DMS53 treated with DMSO at 0.1 percent for 48 hours (cell line): ENCODE data around the gene GATB.
"Not testable (repeated sequence)": the region's sequence is repeated elsewhere in the genome, so short reads cannot be mapped to it uniquely, and the experiment has no call there.

Experiments
- DNase-seq: peaks from one replicate; lab custom pipeline; 2025; ENCODE audit not compliant: unreplicated experiment; lab: John Stamatoyannopoulos, UW

Gene GATB

DNA sequence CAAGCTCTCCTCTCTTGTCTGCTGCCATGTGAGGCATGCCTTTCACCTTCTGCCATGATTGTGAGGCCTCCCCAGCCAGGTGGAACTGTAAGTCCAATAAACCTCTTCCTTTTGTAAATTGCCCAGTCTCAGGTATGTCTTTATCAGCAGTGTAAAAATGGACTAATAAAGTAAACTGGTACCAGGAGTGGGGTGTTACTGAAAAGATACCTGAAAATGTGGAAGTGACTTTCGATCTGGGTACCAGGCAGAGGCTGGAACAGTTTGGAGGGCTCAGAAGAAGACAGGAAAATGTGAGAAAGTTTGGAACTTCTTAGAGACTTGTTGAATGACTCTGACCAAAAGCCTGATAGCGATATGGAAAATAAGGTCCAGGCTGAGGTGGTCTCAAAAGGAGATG lies 24.0 kb downstream of the GATB start:
- DNase-seq, result not testable (repeated sequence)

GRCh38 chr4:151736361-151736760 lies 24.4 kb downstream of the GATB start:
- no peak for DNase-seq

DNA sequence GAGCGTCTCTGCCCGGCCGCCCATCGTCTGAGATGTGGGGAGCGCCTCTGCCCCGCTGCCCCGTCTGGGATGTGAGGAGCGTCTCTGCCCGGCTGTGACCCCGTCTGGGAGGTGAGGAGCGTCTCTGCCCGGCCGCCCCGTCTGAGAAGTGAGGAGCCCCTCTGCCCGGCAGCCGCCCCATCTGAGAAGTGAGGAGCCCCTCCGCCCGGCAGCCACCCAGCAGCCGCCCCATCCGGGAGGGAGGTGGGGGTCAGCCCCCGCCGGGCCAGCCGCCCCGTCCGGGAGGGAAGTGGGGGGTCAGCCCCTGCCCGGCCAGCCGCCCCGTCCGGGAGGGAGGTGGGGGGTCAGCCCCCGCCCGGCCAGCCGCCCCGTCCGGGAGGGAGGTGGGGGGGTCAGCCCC lies 29.1 kb downstream of the GATB start:
- DNase-seq, result not testable (repeated sequence)

DNA sequence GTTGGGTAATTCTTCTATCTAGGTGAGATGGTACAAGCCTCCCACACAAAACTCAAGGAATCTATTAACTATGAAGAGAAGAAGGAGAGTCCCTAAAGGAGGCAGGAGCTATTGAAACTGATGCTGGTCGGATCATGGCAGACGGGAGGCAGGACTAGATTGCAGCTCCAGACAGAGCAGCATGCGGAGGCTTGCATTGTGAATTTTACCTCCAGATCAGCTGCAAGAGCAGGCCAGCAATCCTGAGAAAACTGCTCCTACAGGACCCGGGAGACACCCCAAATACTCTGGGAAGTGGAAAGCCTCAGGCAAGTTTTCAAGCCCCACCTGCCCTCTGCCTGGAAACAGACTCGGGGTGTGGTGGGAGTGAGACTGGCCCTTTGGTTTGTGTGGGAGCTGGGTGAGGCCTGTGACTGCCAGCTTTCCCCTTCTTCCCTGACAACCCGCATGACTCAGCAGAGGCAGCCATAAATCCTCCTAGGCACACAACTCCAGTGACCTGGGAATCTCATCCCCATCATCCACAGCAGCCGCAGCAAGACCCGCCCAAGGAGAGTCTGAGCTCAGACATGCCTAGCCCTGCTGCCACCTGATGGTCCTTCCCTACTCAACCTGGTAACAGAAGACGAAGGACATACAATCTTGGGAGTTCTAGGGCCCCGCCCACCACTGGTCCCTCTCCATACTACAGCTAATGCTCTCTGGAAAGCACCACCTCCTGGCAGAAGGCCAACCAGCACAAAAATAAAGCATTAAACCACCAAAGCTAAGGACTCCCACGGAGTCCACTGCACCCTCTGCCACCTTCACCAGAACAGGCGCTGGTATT lies 30.9 kb downstream of the GATB start:
- DNase-seq, result no peak

DNA sequence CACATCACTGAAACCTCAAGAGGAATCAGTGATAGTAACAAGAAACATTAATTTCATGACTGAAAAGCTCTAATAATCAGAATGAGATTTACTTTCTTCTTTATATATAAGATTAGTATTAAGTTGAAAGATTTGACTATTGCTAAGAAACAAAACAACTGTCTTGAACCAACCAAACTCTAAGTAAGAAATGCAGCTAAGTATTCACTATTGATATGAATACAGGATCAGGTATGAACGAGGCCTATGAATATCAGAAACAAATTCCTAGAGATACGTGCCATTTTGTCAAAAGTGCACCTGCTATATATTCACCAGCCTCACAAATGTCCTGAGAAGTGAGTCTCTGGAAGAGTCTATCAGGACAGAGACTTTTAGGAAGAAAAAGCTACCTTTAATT lies 32.1 kb downstream of the GATB start:
- DNase-seq, result no peak

DNA sequence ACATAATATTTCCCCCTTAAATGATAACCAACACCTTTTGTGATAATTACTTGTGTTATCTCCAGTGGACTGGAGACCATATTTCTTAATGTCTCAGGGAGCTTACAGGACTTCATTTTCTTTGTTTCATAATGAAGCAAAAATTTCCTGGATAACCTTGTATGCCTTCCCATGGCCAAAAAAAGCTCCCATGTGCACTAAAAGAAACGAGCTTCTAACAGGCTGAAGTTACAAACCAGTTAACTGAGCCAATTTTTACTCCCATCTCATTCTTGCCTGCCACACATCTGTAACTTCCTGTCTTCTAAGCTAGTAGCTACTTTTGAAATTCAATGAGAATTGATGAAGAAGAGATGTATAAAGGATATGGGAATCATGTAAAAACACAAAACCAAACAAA lies 32.8 kb downstream of the GATB start:
- no peak for DNase-seq

GRCh38 chr4:151727365-151727764 lies 33.4 kb downstream of the GATB start:
- DNase-seq, result no peak

- no peak for DNase-seq
These were observed 35.7 kb downstream of the GATB start for GRCh38 chr4:151725087-151725486.

GRCh38 chr4:151721916-151722315 lies 38.9 kb downstream of the GATB start:
- DNase-seq, result no peak

- no peak for DNase-seq
These were observed 39.3 kb downstream of the GATB start for GRCh38 chr4:151721466-151721865.

GRCh38 chr4:151719956-151720334 lies 40.9 kb downstream of the GATB start:
- DNase-seq, result no peak

- DNase-seq, result no peak
These were observed 41.5 kb downstream of the GATB start for GRCh38 chr4:151718984-151719955.

DNA sequence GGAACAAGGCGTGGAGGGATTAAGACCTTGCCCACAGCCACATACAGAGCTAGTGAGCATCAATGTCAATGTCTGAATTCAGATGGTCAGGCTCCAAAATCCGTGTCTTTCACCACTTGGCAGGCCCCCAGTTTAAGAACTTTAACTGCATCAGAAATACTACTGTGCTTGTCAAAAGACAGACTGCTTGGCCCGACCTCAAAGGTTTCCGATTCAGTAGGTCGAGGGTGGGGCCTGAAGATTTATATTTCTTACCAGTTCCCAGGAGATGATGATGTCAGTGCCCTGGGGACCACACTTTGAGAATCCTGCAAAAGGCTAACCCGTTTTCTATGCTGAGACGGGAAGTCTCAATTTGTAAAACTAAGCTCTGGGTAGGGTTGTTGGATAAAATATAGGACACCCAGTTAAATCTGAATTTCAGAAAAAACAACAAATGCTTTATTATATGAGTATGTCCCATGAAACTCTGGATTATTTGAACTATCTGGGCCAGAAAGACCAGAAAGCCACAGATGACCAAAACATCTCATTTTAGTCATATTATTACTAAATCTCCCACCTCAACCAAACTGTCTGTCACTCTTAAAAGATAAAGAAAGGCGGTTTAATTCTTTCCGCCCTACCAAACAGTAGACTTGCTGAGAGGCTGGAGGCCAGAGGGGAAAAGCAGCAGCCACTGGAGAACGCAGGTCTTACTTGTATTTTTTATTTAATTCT lies 42.7 kb downstream of the GATB start:
- no peak for DNase-seq

- DNase-seq, result no peak
These were observed 43.5 kb downstream of the GATB start for GRCh38 chr4:151717314-151717713.

DNA sequence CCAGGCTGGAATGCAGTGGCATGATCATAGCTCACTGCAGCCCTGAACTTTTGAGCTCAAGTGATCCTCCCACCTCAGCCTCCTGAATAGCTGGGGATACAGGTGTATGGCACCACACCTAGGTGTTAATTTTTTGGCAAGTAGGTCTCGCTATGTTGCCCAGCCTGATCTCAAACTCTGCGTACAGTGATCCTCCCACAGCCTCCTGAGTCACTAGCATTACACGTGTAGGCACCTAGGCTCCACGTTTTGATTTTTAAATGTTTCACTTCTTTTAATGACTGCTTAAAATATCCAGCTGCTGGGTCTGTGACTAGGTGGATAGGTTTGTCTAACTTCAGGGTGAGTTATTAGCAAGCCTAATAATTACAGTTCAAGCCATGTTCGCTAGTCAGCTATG lies 44.5 kb downstream of the GATB start:
- no peak for DNase-seq

DNA sequence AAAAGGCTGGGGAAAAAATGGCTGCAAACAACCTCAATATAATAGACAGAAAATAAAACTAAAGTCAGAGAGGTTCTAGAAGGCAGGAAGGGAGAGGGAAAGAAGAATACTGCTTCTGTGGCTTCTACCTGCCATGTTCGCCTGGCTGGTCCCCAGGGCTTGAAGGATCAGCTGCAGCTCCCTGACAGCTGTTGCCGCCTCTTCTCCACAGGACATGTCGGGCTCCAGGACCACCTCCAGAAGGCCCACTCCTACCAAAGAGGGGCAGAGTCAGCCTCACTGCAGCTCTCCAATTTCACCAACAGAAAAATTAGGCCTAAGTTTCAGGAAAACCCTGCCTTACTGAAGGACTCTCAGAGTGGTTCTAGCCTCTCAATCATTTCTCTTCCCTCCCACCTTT lies 44.9 kb downstream of the GATB start:
- DNase-seq, result no peak

- DNase-seq, result no peak
These were observed 48.0 kb downstream of the GATB start for GRCh38 chr4:151712777-151713176.

- no peak for DNase-seq
These were observed 49.2 kb downstream of the GATB start for GRCh38 chr4:151711646-151712045.

DNA sequence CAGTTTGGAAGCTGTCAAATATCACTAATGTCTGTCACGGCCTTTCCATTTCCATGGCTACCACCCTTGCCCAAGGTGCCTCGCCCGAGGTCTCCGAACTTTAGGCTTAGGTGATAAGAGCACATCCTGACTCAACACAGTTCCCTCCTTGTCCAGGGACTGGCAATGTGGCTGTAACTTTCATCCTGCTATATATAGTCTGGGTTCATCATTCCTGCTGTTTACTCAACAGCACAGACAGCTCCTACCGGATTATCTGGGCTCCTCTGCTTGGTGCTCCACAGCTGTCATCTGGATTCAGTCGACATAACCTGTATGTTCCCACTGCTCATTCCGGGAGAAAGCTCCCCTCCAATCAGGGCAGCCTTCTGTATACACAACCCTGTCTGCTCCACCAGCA lies 51.2 kb downstream of the GATB start:
- DNase-seq, result no peak

GRCh38 chr4:151709071-151709470 lies 51.7 kb downstream of the GATB start:
- DNase-seq, result no peak

DNA sequence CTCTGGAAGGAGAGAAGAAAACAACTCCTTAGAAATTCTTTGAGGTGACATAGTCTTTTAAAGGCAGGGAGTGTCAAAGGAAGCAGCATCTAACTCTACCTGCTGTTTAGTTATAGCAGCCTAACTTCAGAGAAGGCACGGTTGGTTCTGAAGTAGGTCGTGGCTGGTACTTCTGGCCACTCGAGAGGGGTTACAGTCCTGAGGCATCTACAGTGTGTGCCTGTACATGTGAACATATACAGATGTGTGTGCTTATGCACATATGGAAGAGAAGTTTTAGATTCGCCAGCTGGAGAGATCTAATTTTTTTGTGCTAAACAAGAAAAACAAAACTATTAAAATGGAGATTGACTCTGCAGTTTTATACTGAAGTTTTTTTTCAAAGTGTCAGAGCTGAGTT lies 52.7 kb downstream of the GATB start:
- DNase-seq, result no peak
